Retinal pigment epithelial cell (primary cell): ENCODE results near the gene FAAH.

ENCODE experiments used
- DNase-seq: peaks from one replicate; pipeline ENCODE4 v3.0.0-alpha.2; 2010; ENCODE audit warnings: low read depth
- H3K4me3 ChIP-seq: 2 replicates; pipeline ENCODE4 v1.5.1; 2011; ENCODE audit warnings: mild to moderate bottlenecking, low read length, control low read depth, moderate library complexity
- TF ChIP-seq, protein P1 (sequence below): conservative IDR thresholded peaks from 2 replicates; pipeline ENCODE4 v1.5.1; 2011; ENCODE audit warnings: low read depth, low read length, control low read depth, inconsistent platforms

The FAAH gene

DNA sequence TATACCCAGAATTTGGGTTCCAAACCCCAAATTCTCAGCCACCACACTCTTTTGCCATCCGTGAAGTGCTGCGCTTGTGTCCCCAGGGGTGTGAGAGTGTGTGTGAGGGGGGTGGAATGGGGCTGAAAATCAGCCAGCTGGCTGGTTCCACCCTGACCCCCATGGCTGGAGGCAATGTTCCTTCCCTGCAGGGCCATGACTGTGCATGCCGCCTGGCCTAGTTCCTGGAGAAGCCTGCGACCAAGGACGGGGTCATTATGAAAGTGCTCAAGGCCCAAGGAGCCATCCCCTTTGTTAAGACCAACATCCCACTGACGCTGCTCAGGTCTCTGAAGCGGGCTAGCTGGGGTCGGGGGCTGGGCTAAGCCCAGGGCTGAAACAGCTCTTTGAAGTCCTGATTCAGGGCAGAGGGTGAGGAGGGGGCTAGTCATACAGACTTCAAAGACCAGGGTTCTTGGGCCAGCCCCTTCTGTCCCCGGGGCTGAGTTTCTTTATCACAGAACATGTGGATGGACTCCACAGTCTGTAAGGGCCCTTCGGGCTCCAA is 38.7 kb downstream of the FAAH start:
- H3K4me3 ChIP-seq: no peak overlapping the region
- DNase-seq: no peak
- TF ChIP-seq, protein P1, sequence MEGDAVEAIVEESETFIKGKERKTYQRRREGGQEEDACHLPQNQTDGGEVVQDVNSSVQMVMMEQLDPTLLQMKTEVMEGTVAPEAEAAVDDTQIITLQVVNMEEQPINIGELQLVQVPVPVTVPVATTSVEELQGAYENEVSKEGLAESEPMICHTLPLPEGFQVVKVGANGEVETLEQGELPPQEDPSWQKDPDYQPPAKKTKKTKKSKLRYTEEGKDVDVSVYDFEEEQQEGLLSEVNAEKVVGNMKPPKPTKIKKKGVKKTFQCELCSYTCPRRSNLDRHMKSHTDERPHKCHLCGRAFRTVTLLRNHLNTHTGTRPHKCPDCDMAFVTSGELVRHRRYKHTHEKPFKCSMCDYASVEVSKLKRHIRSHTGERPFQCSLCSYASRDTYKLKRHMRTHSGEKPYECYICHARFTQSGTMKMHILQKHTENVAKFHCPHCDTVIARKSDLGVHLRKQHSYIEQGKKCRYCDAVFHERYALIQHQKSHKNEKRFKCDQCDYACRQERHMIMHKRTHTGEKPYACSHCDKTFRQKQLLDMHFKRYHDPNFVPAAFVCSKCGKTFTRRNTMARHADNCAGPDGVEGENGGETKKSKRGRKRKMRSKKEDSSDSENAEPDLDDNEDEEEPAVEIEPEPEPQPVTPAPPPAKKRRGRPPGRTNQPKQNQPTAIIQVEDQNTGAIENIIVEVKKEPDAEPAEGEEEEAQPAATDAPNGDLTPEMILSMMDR: no peak

DNA sequence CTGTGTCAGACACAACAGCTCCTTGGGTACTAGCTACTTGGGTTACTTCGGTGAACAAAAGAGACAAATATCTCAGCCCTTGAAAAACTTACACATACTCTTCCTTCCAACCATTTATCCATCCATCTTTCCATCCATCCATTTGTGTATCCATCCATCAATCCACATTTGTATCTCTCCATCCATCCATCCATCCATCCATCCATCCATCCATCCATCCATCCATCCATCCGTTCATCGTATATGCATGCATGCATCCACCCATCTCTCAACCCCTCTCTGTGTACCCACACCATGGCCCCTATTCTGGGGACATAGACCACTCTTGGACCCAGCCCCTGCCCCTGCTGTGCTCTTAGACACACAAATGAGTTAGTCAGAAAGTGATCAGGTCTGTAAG is 40.2 kb downstream of the FAAH start:
- no peak overlapping the region for H3K4me3 ChIP-seq
- DNase-seq: no peak
- TF ChIP-seq, protein P1: no peak

DNA sequence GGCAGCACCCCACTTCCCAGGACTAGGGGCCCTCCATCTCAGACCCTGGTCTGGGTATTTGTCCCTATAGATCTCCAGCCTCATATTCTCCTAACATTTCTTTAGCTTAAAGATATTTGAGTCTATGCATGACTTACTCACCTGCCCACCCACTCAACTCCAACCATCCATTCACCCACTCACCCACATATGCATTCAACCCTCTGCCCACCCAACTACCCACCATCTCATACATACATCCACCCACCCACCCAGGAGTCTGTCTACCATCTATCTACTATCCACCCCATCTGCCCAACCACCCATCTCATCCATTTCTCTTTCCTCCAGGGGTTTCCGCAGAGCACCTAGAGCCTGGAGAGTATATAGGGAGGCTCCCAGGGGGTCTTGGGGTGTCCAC is 42.7 kb downstream of the FAAH start:
- DNase-seq: no peak
- TF ChIP-seq, protein P1: no peak

DNA sequence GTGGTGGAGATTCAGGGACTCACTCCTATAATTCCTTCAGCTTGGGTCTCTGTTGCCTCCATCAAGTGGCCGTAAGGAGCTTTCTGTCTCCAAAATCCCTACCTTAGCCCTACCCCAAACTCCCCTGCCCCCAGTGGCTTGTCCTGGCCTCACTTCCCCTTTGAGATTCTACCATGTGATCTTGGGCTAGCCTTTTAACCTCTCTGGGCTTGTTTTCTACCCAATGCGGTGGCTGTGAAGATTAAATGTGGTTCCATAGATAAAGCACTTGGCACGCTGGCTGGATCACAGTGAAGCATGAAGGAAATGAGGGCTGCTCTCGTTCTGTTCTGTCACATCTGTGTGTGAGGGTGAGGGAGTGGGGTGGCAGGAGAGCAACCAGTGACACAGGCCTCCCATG is 43.6 kb downstream of the FAAH start:
- H3K4me3 ChIP-seq: no peak overlapping the region
- DNase-seq: no peak
- TF ChIP-seq, protein P1: no peak

More for the DNA sequence above, 42.7 kb downstream of the FAAH start:
- no peak overlapping the region for H3K4me3 ChIP-seq

DNA sequence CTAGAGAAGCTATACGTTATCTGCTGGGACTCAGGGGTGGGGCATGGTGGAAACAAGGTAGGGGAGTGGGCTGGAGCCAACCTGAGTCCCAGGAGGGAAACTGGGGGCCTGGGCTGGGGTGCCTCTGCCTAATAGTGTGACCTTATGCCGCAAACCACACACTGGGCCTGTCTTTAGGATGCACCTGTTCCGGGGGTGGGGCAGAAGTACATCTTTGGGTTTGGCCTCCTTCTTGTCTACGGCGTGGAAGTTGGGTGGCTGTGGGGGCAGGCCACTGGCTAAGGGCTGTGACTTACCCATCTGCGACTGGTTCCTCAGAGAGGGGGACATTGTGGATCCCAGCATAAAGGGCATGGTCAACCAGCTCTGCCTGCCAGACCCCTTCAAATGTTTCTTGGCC is 44.2 kb downstream of the FAAH start:
- no peak for DNase-seq
- TF ChIP-seq, protein P1: no peak
- no peak overlapping the region for H3K4me3 ChIP-seq

DNA sequence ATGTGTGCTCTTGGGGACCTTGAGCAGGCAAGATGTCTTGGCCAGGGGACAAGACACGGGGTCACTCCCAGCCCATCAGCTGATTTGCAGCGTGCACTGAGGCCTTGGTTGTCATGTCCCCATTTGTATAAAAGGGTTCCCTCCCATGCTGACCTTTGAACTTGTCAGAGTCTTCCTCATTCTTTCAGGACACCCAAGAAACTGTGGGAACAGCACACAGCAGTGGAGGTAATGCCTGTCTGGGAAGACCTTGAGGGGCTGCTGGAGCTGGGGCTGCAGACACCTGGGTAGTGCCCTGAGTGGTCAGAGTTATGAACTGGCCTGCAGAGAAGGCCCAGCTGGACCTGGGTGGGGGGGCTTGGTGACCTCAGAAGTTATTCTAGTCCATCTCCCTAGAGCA is 46.4 kb downstream of the FAAH start:
- TF ChIP-seq, protein P1: no peak
- no peak overlapping the region for H3K4me3 ChIP-seq
- no peak for DNase-seq

DNA sequence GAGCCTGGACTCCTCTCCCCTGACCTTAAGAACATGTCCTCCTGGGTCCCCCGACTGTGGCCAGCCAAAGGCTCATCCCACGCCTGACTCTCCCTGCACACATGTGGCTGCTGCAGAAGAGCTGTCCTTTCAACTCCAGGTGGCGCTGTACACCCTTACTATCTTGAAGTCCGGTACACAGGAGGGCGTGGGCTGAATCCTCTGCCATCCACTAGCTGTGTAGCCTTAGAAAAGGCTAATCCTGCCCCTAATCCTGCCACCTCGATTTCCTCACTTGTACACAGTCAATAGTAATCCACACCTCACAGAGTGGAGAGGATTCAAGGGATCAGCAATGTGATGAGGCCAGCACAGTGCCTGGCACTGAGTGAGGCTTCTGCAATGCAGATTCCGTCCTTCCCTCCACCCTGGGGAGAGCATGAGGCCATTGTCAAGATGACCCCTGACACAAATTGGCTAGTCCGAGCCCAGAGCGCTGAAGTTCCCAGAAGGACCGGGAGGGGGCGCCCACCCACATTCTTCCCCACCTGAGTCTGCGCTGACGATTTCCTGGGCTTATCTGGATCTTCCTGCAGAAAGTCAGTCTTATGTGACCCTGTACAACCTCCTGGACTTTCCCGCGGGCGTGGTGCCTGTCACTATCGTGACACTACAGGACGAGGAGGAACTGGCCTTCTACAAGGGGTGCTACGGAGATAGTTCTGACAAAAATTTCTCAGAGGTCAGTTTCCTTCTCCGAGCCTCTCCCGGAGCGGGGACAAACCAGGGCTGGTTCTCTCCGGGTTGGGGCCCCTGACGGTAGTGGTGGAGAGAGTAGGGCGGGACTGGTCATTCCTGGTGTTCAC is 48.4 kb downstream of the FAAH start:
- no peak for DNase-seq
- TF ChIP-seq, protein P1: peak; percentile 92
- peak overlapping the region; percentile 42 for H3K4me3 ChIP-seq
